ENCODE results near the gene ASPDH.
A peak's percentile ranks its signal among the peaks of the same experiment; 100 is the strongest.
"Not testable (repeated sequence)": the region's sequence is repeated elsewhere in the genome, so short reads cannot be mapped to it uniquely, and the experiment has no call there.

Gene ASPDH

GRCh38 chr19:50475101-50475568 lies 38.6 kb downstream of the ASPDH start:
- peak overlapping the region; percentile 27 for H3K27ac ChIP-seq
- no peaks in the 10 kb centered on the region for H3K9me3 ChIP-seq
- no peak overlapping the region for H3K4me3 ChIP-seq (ENCODE audit: low read depth in 1 of 2, low read length in 1 of 2)
- H3K27me3 ChIP-seq, result no peaks in the 10 kb centered on the region
- TF ChIP-seq, protein P1, sequence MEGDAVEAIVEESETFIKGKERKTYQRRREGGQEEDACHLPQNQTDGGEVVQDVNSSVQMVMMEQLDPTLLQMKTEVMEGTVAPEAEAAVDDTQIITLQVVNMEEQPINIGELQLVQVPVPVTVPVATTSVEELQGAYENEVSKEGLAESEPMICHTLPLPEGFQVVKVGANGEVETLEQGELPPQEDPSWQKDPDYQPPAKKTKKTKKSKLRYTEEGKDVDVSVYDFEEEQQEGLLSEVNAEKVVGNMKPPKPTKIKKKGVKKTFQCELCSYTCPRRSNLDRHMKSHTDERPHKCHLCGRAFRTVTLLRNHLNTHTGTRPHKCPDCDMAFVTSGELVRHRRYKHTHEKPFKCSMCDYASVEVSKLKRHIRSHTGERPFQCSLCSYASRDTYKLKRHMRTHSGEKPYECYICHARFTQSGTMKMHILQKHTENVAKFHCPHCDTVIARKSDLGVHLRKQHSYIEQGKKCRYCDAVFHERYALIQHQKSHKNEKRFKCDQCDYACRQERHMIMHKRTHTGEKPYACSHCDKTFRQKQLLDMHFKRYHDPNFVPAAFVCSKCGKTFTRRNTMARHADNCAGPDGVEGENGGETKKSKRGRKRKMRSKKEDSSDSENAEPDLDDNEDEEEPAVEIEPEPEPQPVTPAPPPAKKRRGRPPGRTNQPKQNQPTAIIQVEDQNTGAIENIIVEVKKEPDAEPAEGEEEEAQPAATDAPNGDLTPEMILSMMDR (IDR thresholded peaks at IDR 0.05), result no peak
- peaks cover 8 to 13% of the 10 kb centered on the region in 2 experiments for H3K4me1 ChIP-seq (ENCODE audit: control insufficient read depth in 1 of 2, insufficient read depth in 1 of 2, low read depth in 1 of 2, low read length in 1 of 2)
- H3K36me3 ChIP-seq, result peaks cover 14% of the 10 kb centered on the region

DNA sequence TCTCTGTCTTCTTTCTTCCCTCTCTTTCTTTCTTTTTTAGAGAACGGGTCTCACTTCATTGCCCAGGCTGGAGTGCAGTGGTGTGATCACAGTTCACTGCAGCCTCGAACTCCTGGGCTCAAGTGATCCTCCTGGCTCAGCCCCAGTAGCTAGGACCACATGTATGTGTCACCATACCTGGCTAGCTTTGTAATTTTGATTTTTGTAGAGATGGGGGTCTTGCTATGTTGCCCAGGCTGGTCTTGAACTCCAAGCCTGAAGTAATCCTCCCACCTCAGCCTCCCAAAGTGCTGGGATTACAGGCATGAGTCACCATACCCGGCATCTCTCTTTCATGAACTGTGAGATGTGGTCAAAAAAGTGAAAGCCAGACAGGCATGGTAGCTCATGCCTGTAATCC lies 40.4 kb downstream of the ASPDH start:
- not testable (repeated sequence) for H3K27ac ChIP-seq; H3K36me3 ChIP-seq; H3K4me3 ChIP-seq (ENCODE audit: low read depth in 1 of 2, low read length in 1 of 2); H3K9me3 ChIP-seq; H3K27me3 ChIP-seq
- H3K4me1 ChIP-seq (ENCODE audit: control insufficient read depth in 1 of 2, insufficient read depth in 1 of 2, low read depth in 1 of 2, low read length in 1 of 2), result peaks cover 8 to 13% of the 10 kb centered on the region in 2 experiments

GRCh38 chr19:50468818-50469217 lies 44.9 kb downstream of the ASPDH start:
- Histone ChIP-seq H3K4me3 (ENCODE audit: low read depth in 1 of 2, low read length in 1 of 2) (no peak overlapping the region), H3K9me3 (no peaks in the 10 kb centered on the region), H3K27me3 (no peaks in the 10 kb centered on the region), H3K36me3 (no peaks in the 10 kb centered on the region), H3K27ac (no peak overlapping the region), H3K4me1 (ENCODE audit: control insufficient read depth in 1 of 2, insufficient read depth in 1 of 2, low read depth in 1 of 2, low read length in 1 of 2) (no peaks in the 10 kb centered on the region)
- TF ChIP-seq, protein P1 (IDR thresholded peaks at IDR 0.05), result no peak

GRCh38 chr19:50467566-50467965 lies 46.1 kb downstream of the ASPDH start:
- Histone ChIP-seq H3K4me1 (ENCODE audit: control insufficient read depth in 1 of 2, insufficient read depth in 1 of 2, low read depth in 1 of 2, low read length in 1 of 2) (no peaks in the 10 kb centered on the region), H3K27me3 (no peaks in the 10 kb centered on the region), H3K9me3 (no peaks in the 10 kb centered on the region), H3K27ac (no peak overlapping the region), H3K4me3 (ENCODE audit: low read depth in 1 of 2, low read length in 1 of 2) (no peak overlapping the region), H3K36me3 (no peaks in the 10 kb centered on the region)
- TF ChIP-seq, protein P1 (IDR thresholded peaks at IDR 0.05), result no peak

- Histone ChIP-seq H3K9me3 (no peaks in the 10 kb centered on the region), H3K36me3 (no peaks in the 10 kb centered on the region), H3K27me3 (peaks cover 3% of the 10 kb centered on the region), H3K27ac (no peak overlapping the region), H3K4me1 (ENCODE audit: control insufficient read depth in 1 of 2, insufficient read depth in 1 of 2, low read depth in 1 of 2, low read length in 1 of 2) (no peaks in the 10 kb centered on the region), H3K4me3 (ENCODE audit: low read depth in 1 of 2, low read length in 1 of 2) (no peak overlapping the region)
- TF ChIP-seq, protein P1 (IDR thresholded peaks at IDR 0.05), result no peak
Measured at GRCh38 chr19:50466706-50467039, 47.0 kb downstream of the ASPDH start.

DNA sequence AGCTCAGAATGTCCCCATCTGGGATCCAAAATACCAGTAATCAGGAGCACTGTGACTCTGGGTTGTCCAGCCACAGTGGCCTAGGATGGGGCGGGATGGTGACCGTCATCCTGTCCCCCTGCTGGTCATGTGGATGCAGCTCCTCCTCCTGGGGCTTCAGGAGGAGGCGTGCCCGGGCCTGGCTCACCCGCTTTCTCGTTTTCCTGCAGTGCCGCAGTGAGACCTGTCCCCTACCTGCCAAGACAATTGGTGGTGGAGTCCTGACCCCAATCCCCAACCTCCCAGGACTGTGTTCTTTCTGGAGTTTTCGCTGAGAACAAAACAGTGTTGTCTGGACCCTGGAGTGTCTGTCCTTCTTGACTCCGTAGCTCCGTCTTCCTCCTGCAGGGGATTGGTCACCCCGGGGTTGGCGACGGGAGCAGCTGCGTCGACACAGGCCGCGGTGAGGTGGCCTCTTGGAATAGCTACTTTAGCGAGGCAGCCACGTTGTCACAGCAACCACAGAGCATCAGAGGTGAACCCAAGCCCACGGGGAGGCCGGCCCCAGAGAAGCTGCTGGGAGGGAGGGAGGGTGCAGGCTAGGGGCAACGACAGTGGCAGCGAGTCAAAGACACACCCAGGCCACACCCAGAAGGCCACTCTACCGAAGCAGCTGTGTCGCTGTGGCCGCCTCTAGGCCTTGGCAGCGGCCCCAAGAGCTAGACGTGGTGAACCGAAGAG lies 47.6 kb downstream of the ASPDH start:
- TF ChIP-seq, protein P1 (IDR thresholded peaks at IDR 0.05), result no peak
- Histone ChIP-seq H3K27me3 (peaks cover 8% of the 10 kb centered on the region), H3K36me3 (no peaks in the 10 kb centered on the region), H3K4me3 (ENCODE audit: low read depth in 1 of 2, low read length in 1 of 2) (no peak overlapping the region), H3K4me1 (ENCODE audit: control insufficient read depth in 1 of 2, insufficient read depth in 1 of 2, low read depth in 1 of 2, low read length in 1 of 2) (no peaks in the 10 kb centered on the region), H3K27ac (no peak overlapping the region), H3K9me3 (no peaks in the 10 kb centered on the region)

Data from neutrophil (primary cell).